Stimulated activated CD4-positive, alpha-beta T cell treated with anti-CD3 and anti-CD28 coated beads, Interleukin-2, amount 100 ng/mL, for 48 hours (primary cell): ENCODE measurements around the gene ADAMTS10.
"Not testable (repeated sequence)": the region's sequence is repeated elsewhere in the genome, so short reads cannot be mapped to it uniquely, and the experiment has no call there.

Experiments used
- DNase-seq, 2 donors: peaks; one replicate each; pipeline ENCODE4 v3.0.0-alpha.2; 2020

ADAMTS10 gene

GRCh38 chr19:8610041-8610935 lies at the start of gene ADAMTS10:
Gene ADAMTS10, minus strand, starts transcription at chr19:8610715. Its CDS starts 5,005 bp downstream, at chr19:8605710.
- peak in 1 of 2 donors; percentile 24 for DNase-seq

DNA sequence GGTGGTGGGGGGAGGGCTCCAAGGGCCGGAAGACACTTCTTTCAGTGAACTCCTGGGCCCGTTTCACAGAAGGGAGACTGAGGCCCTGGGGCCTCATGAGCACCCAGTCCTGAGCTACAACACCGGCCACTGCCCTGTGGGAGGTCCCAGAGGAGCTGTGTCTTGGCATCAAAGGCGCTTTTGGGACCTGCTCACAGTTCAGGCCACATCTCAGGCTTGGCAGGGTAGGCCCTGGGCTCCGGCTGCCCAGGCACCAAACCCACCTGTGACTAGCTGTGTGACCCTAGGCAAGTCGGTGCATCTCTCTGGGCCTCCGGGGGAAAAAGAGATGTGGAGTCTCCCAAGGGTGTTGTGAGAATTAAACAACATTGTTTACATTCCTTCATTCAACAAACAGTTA lies 49.4 kb upstream of the ADAMTS10 start:
- no peak for DNase-seq

GRCh38 chr19:8657869-8658268 lies 47.4 kb upstream of the ADAMTS10 start:
- no peak for DNase-seq

DNA sequence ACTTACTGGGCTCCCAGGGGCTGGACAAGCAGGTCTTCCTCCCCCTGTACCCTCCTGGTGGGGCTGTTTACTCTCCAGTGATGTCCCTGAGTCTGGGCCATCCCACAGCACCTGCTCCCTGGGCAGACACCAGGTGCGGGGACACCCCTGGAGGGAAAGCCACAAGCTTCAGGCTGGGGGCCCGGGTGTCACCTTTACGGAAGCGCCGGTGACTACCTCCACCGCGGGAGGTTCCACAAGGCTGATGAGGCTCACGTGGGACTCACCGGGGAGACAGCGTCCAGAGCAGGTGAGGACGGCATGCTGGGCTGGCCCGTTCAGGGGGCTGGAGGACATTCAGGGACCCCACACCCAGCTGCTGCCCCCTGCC lies 44.8 kb upstream of the ADAMTS10 start:
- DNase-seq, result no peak

DNA sequence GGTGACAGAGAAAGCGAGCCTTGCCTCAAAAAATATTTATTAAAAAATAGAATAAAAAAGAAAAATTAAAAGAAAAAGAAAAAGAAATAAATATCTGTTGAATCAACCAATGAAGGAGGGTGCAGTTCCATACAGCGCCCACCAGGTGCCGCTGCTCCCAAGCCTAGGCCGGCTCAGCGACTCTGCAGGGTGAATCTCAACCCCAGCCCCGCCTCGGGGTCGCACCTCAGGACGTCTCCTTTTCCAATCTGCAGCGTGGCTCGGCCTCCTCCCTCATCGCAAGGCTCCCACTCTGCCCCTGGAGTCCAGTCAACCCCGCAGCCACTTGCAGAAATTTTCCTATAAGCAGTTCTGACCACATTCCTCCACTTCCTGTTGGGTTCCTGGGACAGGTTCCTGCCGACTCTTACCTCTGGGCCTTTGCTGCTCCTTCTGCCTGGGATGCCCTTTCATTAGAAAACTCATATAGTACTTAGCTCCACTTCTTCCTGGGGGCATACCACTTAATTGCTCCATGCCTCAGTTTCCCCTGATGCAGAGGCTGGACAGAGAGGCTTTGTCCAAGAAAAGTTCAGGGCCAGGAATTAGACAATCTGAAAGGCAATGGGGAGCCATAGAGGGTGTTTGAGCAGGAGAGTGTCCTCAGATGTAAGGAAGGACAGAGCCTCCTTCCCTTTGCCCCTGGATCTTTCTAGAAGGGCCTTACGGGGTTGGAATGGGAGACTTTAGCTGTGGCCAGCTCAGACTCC lies 44.2 kb upstream of the ADAMTS10 start:
- peak; percentile 67 to 72 for DNase-seq

GRCh38 chr19:8648240-8648639 lies 37.7 kb upstream of the ADAMTS10 start:
- DNase-seq, result no peak

GRCh38 chr19:8643860-8644653 lies 33.5 kb upstream of the ADAMTS10 start:
- no peak for DNase-seq

- no peak for DNase-seq
Observed at GRCh38 chr19:8642561-8642960, 32.0 kb upstream of the ADAMTS10 start.

DNA sequence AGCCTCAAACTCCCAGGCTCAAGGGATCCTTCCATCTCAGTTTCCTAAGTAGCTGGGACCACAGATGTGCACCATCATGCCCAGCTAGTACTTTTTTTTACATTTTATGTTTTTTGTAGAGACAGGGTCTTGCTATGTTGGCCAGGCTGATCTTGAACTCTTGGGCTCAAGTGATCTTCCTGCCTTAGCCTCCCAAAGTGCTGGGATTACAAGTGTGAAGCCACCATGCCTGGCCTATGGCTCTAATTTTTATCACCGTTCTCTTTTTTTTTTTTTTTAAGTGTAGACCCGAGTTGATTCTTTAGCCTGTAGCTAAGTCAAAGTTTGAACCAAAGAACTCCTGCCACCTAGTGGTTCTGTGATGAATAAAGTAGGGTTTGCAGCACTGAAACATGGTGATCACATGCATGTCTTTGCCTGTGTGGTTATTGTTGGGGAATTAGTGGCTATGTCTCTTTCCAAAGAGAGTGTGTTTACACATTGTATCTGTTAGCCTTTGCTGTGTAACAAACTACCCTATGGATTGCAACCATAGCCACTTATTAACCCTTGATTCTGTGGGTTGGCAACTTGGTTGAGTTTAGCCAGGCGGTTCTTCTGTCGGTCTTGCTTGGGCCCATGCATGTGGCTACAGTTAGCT lies 31.5 kb upstream of the ADAMTS10 start:
- no peak for DNase-seq

DNA sequence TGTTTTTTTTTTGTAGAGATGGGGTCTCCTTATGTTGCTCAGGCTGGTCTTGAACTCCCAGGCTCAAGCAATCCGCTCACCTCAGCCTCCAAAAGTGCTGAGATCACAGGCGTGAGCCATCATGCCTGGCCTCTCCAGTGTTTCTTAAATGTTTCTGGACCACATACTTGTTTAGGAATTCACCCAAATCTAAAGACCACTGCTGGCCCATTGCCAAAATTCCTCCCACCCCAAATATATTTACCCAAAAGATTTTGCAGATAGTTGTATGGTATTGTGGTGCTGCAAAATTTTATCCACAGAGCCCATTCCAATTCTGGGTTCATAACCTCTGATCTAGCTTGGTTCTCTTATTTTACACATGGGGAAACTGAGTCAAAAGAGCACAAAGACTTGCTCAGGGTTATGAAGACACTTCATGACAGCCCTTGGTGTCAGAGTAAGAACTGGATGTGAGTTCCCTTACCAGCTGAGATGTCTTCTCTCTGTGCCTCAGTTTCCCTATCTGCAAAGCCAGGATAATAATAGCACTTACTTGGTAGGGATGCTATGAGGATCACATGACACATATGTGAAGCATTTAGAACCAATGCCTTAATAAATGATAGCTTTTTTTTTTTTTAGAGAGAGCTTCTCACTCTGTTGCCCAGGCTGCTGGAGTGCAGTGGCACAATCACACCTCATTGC lies 30.8 kb upstream of the ADAMTS10 start:
- DNase-seq, result no peak

GRCh38 chr19:8640402-8641004 lies 30.0 kb upstream of the ADAMTS10 start:
- no peak for DNase-seq

DNA sequence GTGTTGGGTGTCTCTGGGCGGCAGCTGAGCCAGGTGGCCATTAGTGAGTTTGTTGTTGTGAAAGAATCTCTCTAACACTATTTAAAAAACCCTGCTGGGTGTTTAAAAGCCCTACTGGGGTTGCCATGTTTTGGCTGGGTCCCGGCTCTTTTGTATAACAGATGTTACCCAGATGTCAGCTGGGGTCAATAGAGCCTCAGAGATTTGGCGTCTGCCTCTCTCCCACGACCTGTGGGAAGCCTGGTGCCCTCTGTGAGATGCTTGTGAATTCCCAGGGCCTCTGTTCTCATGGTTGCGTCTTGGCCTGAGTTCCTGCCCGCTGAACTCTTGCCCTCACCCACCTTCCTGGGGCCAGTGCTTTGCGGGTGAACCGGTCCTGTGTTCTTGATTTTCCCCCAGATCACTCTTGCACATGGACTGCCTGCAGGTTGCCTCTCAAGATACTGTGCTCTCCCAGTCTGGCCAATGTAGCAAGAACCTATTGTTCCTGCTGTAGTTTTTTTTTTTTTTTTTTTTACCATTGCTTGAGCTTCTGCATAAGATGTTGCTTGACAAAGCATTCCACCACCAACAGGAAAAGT lies 29.4 kb upstream of the ADAMTS10 start:
- DNase-seq, result no peak

DNA sequence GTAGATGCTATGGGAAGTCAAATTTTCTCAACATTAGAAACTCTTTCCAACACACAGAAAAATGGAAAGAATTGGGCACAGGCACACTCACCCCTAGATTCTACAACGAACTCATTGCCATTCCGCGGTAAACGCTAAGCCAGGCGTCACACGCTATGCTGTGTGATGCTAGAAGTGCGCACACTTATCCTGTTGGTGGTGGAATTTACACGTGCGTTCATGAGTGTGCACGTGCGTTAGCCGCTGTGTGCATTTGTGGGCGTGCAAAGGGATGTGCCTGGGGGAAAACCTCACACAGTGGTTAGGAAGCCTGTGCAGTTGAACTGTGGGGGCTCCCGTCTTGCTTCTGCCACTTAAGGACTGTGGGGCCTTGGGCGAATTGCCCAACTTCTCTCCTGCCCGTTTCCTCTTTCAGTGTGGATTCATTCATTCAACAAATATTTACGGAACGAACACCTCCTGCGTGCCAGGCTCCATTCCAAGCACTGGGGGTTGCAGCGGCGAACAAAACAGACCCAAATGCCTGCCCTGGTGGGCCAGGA lies 27.6 kb upstream of the ADAMTS10 start:
- DNase-seq, result no peak

DNA sequence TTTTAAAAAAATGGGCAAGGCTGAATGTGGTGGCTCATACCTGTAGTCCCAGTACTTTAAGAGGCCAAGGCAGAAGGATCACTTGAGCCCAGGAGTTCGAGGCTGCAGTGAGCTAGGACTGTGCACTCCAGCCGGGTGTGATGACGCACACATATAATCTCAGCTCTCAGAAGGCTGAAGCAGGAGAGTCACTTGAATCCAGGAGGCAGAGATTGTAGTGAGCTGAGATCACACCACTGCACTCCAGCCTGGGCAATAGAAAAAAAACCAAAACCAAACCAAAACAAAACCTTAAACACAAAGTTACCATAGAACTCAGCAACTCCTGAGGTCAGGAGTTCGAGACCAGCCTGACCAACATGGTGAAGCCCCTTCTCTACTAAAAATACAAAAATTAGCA lies 26.6 kb upstream of the ADAMTS10 start:
- DNase-seq, result not testable (repeated sequence)

DNA sequence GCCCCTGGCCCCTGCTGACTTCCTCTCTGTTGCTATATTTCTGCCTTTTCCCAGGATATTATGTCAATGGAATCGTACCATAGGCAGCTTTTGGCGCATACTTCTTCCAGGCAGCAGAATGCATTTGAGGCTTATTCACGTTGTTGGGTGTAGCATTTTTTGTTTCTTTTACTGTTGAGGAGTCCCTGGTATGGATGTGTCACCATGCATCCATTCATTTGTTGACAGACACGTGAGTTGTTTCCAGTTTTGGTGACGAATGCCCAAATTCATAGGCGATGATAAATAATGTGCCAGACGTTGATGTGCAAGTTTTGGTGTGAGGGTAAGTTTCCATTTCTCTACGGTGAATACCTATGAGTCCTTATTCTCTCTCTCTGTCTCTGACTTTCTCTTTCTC lies 24.9 kb upstream of the ADAMTS10 start:
- DNase-seq, result no peak

- DNase-seq, result no peak
Observed at GRCh38 chr19:8631425-8631819, 20.9 kb upstream of the ADAMTS10 start.

DNA sequence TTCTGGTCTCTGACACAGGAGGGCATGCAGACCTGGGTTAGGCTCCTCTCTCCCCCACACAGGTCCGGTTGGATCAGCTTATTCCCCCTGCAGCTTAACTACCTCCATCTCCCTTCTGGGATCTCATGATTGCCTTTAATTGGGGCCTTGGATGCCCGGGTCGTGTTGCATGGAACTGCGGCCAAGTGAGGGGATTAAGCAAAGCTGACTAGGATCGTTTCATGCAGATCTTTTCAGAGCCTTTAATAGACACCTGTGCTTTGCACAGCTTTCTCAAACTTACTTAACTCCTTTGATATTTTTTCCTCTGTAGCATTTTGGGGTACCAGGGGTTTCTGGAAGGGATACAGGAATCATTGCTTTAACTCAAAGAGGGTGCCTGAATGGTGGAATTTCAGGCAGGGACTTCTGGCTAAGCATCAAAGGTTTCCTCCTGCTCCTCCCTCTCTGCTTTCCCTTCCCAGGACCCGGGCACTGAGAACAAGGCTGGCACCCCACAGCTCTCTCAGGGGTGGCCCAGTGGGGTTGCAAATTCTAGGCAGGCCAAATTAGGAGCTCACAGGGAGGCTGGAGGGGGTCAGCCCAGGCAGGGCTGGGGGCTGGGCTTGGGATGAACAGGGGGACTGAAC lies 20.4 kb upstream of the ADAMTS10 start:
- no peak for DNase-seq

DNA sequence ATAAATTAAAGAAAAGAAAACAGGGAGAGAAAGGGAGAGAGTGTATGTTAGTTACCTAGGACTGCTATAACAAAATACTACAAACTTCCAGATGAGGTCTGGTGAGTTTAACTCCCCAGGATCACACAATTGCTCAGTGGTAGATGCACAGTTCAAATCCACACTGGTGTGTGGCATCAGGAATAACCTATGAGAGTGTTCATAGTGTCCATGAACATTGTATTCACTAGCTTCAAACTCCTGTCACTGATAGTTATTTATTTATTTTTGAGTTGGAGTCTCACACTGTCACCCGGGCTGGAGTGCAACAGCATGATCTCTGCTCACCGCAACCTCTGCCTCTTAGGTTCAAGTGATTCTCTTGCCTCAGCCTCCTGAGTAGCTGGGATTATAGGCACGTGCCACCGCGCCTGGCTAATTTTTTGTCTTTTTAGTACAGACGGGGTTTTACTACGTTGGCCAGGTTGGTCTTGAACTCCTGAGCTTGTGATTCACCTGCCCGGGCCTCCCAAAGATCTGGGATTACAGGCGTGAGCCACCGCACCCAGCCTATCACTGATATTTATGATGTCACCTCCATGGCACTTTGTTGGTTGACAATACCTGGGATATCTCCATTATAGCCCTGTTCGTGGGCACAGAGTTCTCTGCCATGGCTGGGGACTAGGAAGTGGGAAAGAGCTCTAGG lies 19.6 kb upstream of the ADAMTS10 start, which contains the start of gene NFILZ:
Gene NFILZ (plus strand): TSS at position 638 of the 688 bp plus-strand sequence. CDS start 46,133 bp downstream, outside the sequence.
- DNase-seq, result no peak

DNA sequence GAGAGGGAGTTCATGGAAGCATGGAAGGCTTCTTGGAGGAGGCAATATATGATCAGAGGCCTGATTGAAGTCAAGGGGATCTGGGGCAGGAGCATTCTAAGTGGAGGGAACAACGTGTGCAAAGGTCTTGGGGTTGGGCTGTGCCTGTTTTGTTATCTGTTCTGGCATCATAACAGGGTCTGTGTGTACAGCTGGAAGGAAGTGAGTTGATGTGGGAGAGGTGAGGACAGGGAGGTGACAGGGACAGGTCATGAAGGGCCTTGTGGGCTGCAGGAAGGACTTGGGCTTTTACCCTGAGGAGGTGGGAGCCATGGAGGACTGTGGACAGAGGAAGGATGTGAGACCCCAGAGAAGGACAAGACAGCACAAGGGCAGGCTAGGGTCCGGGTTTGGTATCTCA lies 18.7 kb upstream of the ADAMTS10 start:
- no peak for DNase-seq

DNA sequence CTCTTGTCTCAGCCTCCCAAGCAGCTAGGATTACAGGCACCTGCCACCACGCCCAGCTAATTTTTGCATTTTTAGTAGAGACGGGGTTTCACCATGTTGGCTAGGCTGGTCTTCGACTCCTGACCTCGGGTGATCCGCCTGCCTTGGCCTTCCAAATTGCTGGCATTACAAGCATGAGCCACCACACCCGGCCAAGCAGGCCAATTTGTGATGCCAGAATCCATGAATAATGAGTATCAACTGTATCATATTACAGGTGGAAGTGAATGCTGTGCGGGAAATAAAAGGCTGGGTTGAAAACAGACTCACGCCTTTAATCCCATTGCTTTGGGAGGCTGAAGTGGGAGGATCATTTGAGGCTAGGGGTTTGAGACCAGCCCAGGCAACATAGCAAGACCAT lies 16.3 kb upstream of the ADAMTS10 start:
- no peak for DNase-seq
